ENCODE data around the gene ARL6IP5. TPM values are rescaled to one million over a fixed set of nuclear protein-coding genes. Genes with fewer than 3 reads are reported as not detected.
A peak's percentile ranks its signal among the peaks of the same experiment; 100 is the strongest.

ARL6IP5 gene
- total RNA-seq (100 to 1,000 TPM; 147 to 156 TPM), polyA plus RNA-seq (100 to 1,000 TPM; 500 to 953 TPM)

- Mint-ChIP-seq H3K27me3 (no peaks in the 10 kb centered on the region), H3K4me1 (peaks cover 45 to 76% (median 58%) of the 10 kb centered on the region in 4 donors), H3K27ac (peak within 1 kb of the TSS; percentile 85 to 99 (median 98)), H3K36me3 (peaks cover 11 to 27% of the 10 kb centered on the region in 2 donors), H3K4me3 (peak within 1 kb of the TSS; percentile 96 to 99 (median 98)), H3K9me3 (no peaks in the 10 kb centered on the region)
- POLR2A ChIA-PET (ENCODE audit: partially characterized antibody): interaction anchor here (0.7 to 18.6 kb wide), 17 partner anchors 8 to 1429 kb away, joined by 3 to 287 read pairs (median 4); partner anchors contain the start of genes EOGT and TMF1
- H3K27me3 ChIP-seq (ENCODE audit: insufficient read depth, low read length): no peaks in the 10 kb centered on the region
- no peaks in the 10 kb centered on the region for H3K36me3 ChIP-seq (ENCODE audit: insufficient read depth, low read length)
- peaks cover 69% of the 10 kb centered on the region for H3K4me1 ChIP-seq (ENCODE audit: insufficient read depth, low read length)
- DNase-seq: peak; percentile 89 to 96 (median 92)
- H3K9me3 ChIP-seq (ENCODE audit: control insufficient read depth in 1 of 2, low read length in 2 of 2): no peaks in the 10 kb centered on the region
- CTCF ChIA-PET (ENCODE audit: partially characterized antibody): interaction anchor here (0.9 to 3.8 kb wide), 5 partner anchors 11 to 37 kb away, joined by 3 to 33 read pairs (median 5); partner anchors contain the start of gene TMF1
- peak within 1 kb of the TSS; percentile 85 for H3K27ac ChIP-seq (ENCODE audit: low read depth, low read length)
- H3K4me3 ChIP-seq (ENCODE audit: low read length in 2 of 2): peak within 1 kb of the TSS; percentile 88 to 95
- intact Hi-C loops (cut with micrococcal nuclease): loop anchor here (1.0 to 5.0 kb wide), 5 partner anchors 8 to 1427 kb away; partner anchors contain the start of genes EOGT and TMF1
Measured at GRCh38 chr3:69084326-69085167, at the start of gene ARL6IP5. ARL6IP5 (plus strand) TSS chr3:69084937; CDS start chr3:69085048, 111 bp downstream.

GRCh38 chr3:69044608-69045007 is 40.1 kb upstream of the ARL6IP5 start:
- H3K36me3 ChIP-seq (ENCODE audit: insufficient read depth, low read length): peaks cover 33% of the 10 kb centered on the region

GRCh38 chr3:69048990-69049389 is 35.7 kb upstream of the ARL6IP5 start:
- peaks cover 22% of the 10 kb centered on the region for H3K36me3 ChIP-seq (ENCODE audit: insufficient read depth, low read length)
- no peaks in the 10 kb centered on the region for H3K9me3 ChIP-seq (ENCODE audit: control insufficient read depth in 1 of 2, low read length in 2 of 2)
- Mint-ChIP-seq H3K4me1 (peaks cover 39 to 70% (median 48%) of the 10 kb centered on the region in 4 donors), H3K27ac (peak overlapping the region in 2 of 7 donors; percentile 72 to 99), H3K4me3 (peak overlapping the region in 6 of 8 donors; percentile 40 to 80 (median 58)), H3K27me3 (no peaks in the 10 kb centered on the region), H3K36me3 (peaks cover 27 to 60% of the 10 kb centered on the region in 2 donors), H3K9me3 (peaks cover 0 to 2% (median 0%) of the 10 kb centered on the region in 8 donors)
- no peak for DNase-seq
- ChIA-PET POLR2A (ENCODE audit: partially characterized antibody) (interaction anchor here (6.8 kb wide), 1 partner anchor 38 kb away, joined by 287 read pairs; the partner anchor contains the start of genes ARL6IP5 and UBA3), CTCF (ENCODE audit: partially characterized antibody) (interaction anchor here (1.1 to 6.0 kb wide), 3 partner anchors 36 to 72 kb away, joined by 4 to 33 read pairs (median 6); partner anchors contain the start of gene ARL6IP5)
- H3K4me3 ChIP-seq (ENCODE audit: low read length in 2 of 2): no peak overlapping the region
- H3K27me3 ChIP-seq (ENCODE audit: insufficient read depth, low read length): no peaks in the 10 kb centered on the region
- intact Hi-C loops (cut with micrococcal nuclease): no loop called here
- peaks cover 59% of the 10 kb centered on the region for H3K4me1 ChIP-seq (ENCODE audit: insufficient read depth, low read length)
- no peak overlapping the region for H3K27ac ChIP-seq (ENCODE audit: low read depth, low read length)

More at GRCh38 chr3:69044608-69045007, 40.1 kb upstream of the ARL6IP5 start:
- peaks cover 29 to 44% (median 32%) of the 10 kb centered on the region in 4 donors for H3K4me1 Mint-ChIP-seq
- no peak for DNase-seq
- POLR2A ChIA-PET (ENCODE audit: partially characterized antibody): interaction anchor here (0.7 to 1.0 kb wide), 2 partner anchors 47 to 64 kb away, joined by 3 to 4 read pairs; no protein-coding TSS in a partner anchor
- H3K27ac ChIP-seq (ENCODE audit: low read depth, low read length): no peak overlapping the region
- intact Hi-C loops (cut with micrococcal nuclease): no loop called here
- no peaks in the 10 kb centered on the region for H3K9me3 Mint-ChIP-seq
- CTCF ChIA-PET (ENCODE audit: partially characterized antibody): interaction anchor here (1.4 kb wide), 1 partner anchor 42 kb away, joined by 3 read pairs; no protein-coding TSS in a partner anchor
- no peaks in the 10 kb centered on the region for H3K9me3 ChIP-seq (ENCODE audit: control insufficient read depth in 1 of 2, low read length in 2 of 2)
- no peak overlapping the region for H3K4me3 Mint-ChIP-seq
- H3K27ac Mint-ChIP-seq: peak overlapping the region in 4 of 7 donors; percentile 2 to 88 (median 12)
- no peaks in the 10 kb centered on the region for H3K27me3 Mint-ChIP-seq
- peaks cover 43 to 62% of the 10 kb centered on the region in 2 donors for H3K36me3 Mint-ChIP-seq
- peaks cover 36% of the 10 kb centered on the region for H3K4me1 ChIP-seq (ENCODE audit: insufficient read depth, low read length)
- H3K4me3 ChIP-seq (ENCODE audit: low read length in 2 of 2): no peak overlapping the region
- H3K27me3 ChIP-seq (ENCODE audit: insufficient read depth, low read length): no peaks in the 10 kb centered on the region

- peak within 1 kb of the TSS; percentile 97 to 100 (median 99) for H3K27ac Mint-ChIP-seq
- peaks cover 32 to 62% (median 41%) of the 10 kb centered on the region in 4 donors for H3K4me1 Mint-ChIP-seq
- Histone ChIP-seq H3K4me1 (ENCODE audit: insufficient read depth, low read length) (peaks cover 49% of the 10 kb centered on the region), H3K27ac (ENCODE audit: low read depth, low read length) (peak within 1 kb of the TSS; percentile 96), H3K9me3 (ENCODE audit: control insufficient read depth in 1 of 2, low read length in 2 of 2) (no peaks in the 10 kb centered on the region), H3K4me3 (ENCODE audit: low read length in 2 of 2) (peak within 1 kb of the TSS; percentile 82 to 98), H3K27me3 (ENCODE audit: insufficient read depth, low read length) (no peaks in the 10 kb centered on the region), H3K36me3 (ENCODE audit: insufficient read depth, low read length) (peaks cover 26% of the 10 kb centered on the region)
- peak within 1 kb of the TSS; percentile 94 to 99 (median 98) for H3K4me3 Mint-ChIP-seq
- intact Hi-C loops (cut with micrococcal nuclease): loop anchor here (1.0 to 2.0 kb wide), 4 partner anchors 28 to 147 kb away; partner anchors contain the start of genes ARL6IP5, EOGT and UBA3
- H3K9me3 Mint-ChIP-seq: peaks cover 0 to 2% (median 0%) of the 10 kb centered on the region in 8 donors
- POLR2A ChIA-PET (ENCODE audit: partially characterized antibody): interaction anchor here (0.6 to 6.8 kb wide), 17 partner anchors 8 to 148 kb away, joined by 3 to 287 read pairs (median 6); partner anchors contain the start of genes ARL6IP5, EOGT and UBA3
- peaks cover 21 to 49% of the 10 kb centered on the region in 2 donors for H3K36me3 Mint-ChIP-seq
- CTCF ChIA-PET (ENCODE audit: partially characterized antibody): interaction anchor here (0.9 to 6.0 kb wide), 8 partner anchors 22 to 68 kb away, joined by 3 to 33 read pairs (median 4); partner anchors contain the start of genes ARL6IP5 and EOGT
- DNase-seq: peak; percentile 96 to 99 (median 98)
- no peaks in the 10 kb centered on the region for H3K27me3 Mint-ChIP-seq
Measured at GRCh38 chr3:69051756-69052471, 32.8 kb upstream of the ARL6IP5 start, which contains the start of gene TMF1. TMF1 (minus strand) TSS chr3:69052333; CDS start chr3:69052086, 247 bp downstream.

GRCh38 chr3:69052472-69052898 is 32.3 kb upstream of the ARL6IP5 start:
- Mint-ChIP-seq H3K27ac (peak overlapping the region; percentile 97 to 100 (median 99)), H3K4me3 (peak overlapping the region; percentile 94 to 99 (median 98)), H3K36me3 (peaks cover 18 to 51% of the 10 kb centered on the region in 2 donors), H3K4me1 (peaks cover 28 to 64% (median 39%) of the 10 kb centered on the region in 4 donors), H3K27me3 (no peaks in the 10 kb centered on the region), H3K9me3 (peaks cover 0 to 2% (median 0%) of the 10 kb centered on the region in 8 donors)
- Histone ChIP-seq H3K27me3 (ENCODE audit: insufficient read depth, low read length) (no peaks in the 10 kb centered on the region), H3K4me1 (ENCODE audit: insufficient read depth, low read length) (peaks cover 45% of the 10 kb centered on the region), H3K9me3 (ENCODE audit: control insufficient read depth in 1 of 2, low read length in 2 of 2) (no peaks in the 10 kb centered on the region), H3K36me3 (ENCODE audit: insufficient read depth, low read length) (peaks cover 21% of the 10 kb centered on the region), H3K4me3 (ENCODE audit: low read length in 2 of 2) (peak overlapping the region; percentile 82 to 98), H3K27ac (ENCODE audit: low read depth, low read length) (peak overlapping the region; percentile 96)
- intact Hi-C loops (cut with micrococcal nuclease): loop anchor here (1.0 to 2.0 kb wide), 4 partner anchors 28 to 146 kb away; partner anchors contain the start of genes ARL6IP5, EOGT and UBA3
- DNase-seq: no peak
- ChIA-PET POLR2A (ENCODE audit: partially characterized antibody) (interaction anchor here (0.6 to 6.8 kb wide), 14 partner anchors 8 to 147 kb away, joined by 3 to 287 read pairs (median 6); partner anchors contain the start of genes ARL6IP5 and UBA3), CTCF (ENCODE audit: partially characterized antibody) (interaction anchor here (1.0 to 6.0 kb wide), 6 partner anchors 21 to 42 kb away, joined by 3 to 33 read pairs (median 4); partner anchors contain the start of genes ARL6IP5 and EOGT)
